DOHH2 (cell line): ENCODE measurements around the gene USP9X.

Source experiments
- CTCF ChIP-seq: fragments of 200-600 bp; sonication (generic); IDR thresholded peaks from one replicate; pipeline ENCODE4 v1.5.1; 2014; ENCODE audit warnings: antibody characterized with exemption, mild to moderate bottlenecking, low read depth, low read length; ENCODE audit not compliant: poor library complexity, severe bottlenecking
- EZH2phosphoT487 ChIP-seq: fragments of 200-600 bp; sonication (generic); IDR thresholded peaks from 2 replicates; pipeline ENCODE4 v1.6.1; 2017; ENCODE audit warnings: borderline replicate concordance, mild to moderate bottlenecking, antibody characterized with exemption, low read length, moderate library complexity, mixed read lengths

- TF ChIP-seq CTCF = no peak
- no peak for TF ChIP-seq EZH2phosphoT487
Observed at GRCh38 chrX:41128955-41129354, 43.7 kb downstream of the USP9X start.
